HG03159 (cell line): ENCODE results near the gene TXNRD2.

Experiments used
- ATAC-seq: cut with Tn5 transposase; IDR thresholded peaks from one replicate; pipeline ENCODE4 v1.9.1; 2021; ENCODE audit warnings: mild to moderate bottlenecking, moderate library complexity; ENCODE audit not compliant: unreplicated experiment

TXNRD2 gene

DNA sequence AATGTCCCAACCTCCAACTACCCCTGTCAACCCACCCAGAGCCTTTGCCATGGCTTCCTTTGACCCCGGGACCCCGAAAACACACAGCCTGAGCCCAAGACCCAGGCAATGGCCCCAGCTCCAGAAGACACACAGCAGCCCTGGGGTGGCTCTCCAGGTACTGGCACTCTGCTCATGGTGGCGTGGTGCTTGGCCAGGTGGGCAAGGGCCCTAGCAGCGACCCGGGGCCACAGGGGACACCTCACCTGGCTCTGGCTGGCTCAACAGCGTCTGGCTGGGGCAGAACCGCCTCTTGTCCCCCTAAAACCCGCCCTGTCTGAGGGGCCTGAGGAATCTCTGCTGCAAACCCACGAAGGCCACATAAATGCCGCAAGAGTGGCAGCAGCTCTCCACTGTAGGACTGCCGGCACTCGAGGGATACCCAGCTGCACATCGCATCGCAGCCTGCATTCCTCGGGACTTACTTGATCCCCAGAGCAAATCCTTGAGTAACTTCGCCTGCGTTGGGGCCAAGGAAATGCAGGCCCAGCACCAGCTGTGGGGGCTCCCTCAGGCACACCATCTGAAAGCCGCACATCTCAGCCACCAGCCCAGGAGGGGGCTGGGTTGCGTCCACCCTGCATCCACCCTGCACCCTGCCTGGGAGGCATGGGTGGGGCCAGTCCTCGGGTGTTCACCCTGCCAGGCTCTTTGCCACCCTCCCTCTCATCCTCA, 63.8 kb downstream of the TXNRD2 start:
- ATAC-seq: no peak

DNA sequence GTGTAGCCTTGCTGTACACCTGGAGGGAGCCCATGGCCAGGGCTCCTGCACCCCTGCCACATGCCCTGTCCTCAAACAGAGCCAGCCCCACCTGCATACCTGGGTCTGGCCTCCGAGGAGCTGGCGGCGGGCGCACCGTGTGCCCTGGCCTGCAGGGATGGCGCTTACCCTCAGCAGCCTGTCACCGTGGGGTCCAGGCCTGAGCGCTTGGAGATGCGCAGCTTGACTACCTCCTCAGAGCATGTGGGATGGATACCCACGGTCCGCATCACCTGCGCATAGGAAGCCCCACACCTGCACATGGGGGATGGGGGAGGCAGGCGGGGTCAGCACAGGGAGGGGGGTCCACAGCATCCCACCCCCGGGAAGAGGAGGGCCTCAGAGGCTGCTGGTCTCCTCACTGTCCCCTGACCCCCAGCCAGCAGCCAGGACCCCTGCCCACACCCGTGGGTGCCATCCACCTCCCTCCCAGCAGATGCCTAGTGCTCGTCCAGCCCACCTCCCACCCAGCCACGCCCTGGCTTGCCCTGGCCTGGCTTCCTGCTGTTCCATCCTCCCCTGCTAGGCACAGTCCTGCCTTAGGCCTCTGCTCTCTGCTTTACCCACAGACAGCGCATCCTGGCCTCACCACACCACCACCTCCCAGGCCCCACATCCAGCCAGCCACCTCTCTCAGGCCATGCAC, 64.5 kb downstream of the TXNRD2 start:
- ATAC-seq: no peak

DNA sequence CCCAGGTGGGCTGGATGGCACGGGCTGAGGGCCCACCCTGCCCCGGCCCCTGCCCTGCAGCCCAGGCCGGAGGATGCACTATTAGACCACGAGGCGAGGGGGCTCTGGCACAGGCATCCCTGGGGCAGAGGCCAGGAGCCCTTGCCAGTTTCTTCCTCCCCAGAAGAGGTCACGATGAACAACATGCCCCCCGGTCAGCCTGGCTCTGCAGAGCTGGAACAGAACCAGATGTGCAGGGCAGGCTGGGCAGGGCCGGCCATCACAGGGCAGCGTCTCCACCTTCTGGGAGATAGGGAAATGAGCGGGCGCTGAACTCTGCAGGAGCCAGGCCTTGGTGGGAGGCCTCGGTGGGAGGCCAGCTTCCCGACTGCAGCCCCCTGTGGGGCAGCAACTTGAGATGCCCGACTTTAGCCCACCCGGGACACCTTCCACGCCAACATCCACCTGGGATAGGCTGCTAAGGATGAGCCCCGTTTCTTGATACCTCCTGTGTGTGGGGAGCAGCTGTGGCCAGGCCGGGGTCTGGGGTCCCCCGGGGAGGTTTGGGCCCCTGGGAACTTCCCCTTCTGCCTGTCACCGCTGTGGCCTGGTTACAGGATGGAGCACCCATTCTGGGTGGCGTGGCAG, 65.2 kb downstream of the TXNRD2 start:
- no peak for ATAC-seq

DNA sequence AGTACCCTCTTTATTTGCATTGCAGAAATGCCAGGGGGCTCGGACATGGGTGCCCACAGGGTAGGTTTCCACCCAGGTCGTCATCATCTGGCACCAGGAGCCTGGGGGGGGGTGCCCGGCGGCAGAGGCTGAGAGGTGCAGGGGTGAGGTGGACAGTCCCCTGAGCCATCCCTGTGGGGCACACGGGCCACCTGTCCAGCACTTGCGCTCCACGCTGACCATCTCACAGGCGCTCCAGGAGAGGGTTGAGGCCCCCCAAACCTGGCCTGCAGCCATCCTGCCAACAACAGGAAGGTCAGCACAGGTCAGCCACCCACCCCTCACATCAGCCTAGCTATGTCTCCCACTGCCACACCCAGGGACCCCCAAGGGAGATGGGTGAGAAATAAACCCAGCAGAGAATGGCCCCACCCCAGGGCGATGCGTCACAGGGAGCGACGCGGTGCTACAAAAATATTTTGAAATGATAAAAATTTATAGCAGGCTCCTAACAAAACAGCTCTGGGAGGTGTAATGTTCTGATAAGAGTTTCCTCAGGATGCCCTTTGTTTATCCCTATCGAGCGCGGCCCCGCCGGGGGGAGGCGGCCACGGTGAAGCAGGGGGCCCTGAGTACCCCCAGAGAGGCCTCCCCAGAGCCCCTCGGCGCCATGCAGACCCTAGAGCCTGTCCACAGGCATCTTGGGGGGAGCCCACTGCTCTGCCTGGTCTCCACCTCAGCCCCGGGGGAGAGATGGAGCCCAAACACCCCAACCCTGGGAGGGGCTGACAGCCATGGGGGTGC, 65.9 kb downstream of the TXNRD2 start:
- ATAC-seq: no peak

DNA sequence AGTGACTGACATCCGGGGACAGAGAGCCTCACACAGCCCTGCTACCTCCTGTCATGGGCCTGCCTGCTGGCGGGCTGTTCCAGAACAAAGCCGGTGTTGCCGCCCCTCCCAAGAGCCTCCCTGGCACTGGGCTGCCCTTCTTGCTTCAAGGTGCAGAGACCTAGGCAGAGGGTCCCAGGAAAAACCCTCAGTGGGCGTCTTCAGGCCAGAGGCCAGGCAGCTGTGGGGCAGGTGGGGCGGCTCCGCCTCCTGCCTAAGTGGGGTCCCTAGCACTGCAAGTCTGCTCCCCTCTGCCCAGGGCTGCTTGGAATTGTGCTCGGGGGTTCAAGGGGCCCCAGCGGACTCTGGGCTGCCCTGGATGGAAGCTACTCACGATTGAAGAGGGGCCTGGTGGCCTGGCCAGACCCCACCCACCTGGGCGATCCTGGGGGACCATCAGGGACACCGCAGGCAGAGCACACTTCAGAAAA, 66.5 kb downstream of the TXNRD2 start:
- ATAC-seq: no peak

DNA sequence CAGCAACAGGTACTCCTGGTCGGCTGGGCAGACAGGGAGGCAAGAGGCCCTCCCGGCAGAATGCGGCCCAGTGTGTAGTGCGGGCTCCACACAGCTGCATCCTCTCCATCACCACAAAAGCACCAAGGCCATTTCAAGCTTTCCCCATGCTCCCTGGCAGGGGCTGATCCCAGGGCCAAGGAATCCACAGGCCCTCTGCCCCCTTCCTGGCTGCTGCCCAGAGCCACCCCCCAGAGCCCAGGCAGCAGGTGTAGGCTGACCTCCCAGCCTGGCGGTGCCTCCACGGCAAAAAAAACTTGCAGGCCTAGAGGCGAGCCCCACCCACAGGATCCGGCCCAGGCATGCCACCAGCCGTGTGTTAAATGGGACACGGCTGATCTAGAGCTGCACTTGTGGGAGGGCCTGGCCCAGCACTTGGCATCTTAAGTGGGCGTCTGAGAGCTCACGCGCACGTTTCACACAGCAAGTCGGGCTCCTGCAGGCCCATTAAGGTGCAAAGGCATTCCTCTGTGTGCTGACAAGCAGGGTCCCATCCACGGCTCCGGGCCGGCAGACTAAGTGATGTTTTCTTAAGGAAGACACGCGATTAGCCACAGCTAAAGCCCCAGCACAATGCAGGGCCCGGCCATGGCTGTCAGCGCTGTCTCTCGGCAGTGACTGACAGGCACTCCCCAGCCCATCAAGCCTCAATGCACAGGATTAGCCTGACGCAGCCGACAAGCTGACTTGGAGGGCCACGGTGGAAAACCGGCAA, 67.1 kb downstream of the TXNRD2 start:
- no peak for ATAC-seq

DNA sequence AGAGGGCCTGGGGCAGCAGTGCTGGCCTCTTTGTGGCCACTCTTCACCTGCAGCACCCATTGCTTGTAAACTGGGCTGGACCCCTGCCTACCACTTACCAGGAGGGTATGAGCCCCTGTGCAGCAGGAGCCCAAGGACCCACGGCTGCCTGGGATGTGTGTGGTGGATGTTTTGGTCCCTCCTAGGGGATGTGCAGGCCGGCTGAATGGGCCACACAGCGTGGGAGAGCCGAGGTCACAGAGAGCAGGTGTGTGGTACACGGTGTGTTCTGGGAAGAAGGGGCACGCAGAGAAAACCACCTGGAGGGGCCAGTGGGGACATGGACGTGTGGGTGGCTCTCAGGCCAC, 67.7 kb downstream of the TXNRD2 start:
- ATAC-seq: no peak

DNA sequence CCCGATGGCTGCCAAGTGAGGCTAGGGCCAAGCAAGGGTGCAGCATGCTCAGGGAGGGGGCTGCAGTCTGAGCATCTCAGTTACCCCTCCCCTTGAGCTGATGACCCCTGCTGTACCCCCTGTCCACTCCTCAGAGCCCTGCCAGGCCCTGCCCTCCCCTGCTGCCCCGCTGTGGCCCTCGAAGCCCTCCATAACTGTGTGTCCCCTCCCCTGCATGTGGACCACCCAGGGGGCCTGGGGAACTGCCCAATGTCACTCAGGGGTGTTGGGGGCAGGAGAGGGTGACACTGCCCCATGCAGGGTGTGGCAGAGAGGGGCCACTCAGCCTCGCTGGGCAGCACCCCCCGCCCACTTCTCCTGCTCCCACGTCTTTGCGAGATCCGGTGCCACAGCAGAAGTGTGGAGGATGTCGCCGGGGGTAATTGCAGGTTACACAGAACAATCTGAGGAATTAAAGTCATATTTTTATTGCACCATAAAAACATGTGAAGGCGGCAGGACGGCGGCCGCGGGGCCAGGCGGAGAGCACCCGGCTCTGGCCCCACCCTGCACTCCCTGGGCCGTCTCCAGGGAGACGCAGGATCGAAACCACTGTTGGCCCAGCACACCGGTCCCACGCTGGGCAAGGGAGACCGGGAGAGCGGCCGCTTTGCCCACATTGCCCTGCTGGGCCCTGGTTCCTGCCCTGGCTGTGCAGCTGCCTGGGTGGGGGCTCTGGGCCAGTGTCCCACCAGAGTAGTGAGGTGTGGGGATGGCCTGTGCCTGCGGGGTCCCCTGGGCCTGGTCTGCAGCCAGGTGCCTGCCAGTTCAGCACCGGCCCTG, 68.3 kb downstream of the TXNRD2 start:
- ATAC-seq: no peak

DNA sequence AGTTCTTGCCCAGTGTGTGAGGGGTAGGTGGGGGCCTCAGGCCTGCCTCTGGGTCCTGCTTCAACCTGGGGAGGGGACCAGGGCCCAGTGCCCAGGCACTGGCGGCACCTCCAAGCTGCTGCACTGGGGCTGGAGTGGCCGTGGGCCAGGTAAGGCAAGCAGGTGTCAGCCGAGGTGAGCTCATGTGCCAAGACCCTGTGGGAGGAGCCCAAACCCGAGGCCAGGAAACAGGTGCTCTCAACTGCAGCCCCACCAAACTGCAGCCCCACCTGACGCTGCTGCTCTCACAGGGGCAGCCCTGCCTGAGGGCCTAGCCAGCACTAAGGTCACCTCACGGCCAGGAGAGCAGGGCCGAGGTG, 68.9 kb downstream of the TXNRD2 start:
- ATAC-seq: no peak

DNA sequence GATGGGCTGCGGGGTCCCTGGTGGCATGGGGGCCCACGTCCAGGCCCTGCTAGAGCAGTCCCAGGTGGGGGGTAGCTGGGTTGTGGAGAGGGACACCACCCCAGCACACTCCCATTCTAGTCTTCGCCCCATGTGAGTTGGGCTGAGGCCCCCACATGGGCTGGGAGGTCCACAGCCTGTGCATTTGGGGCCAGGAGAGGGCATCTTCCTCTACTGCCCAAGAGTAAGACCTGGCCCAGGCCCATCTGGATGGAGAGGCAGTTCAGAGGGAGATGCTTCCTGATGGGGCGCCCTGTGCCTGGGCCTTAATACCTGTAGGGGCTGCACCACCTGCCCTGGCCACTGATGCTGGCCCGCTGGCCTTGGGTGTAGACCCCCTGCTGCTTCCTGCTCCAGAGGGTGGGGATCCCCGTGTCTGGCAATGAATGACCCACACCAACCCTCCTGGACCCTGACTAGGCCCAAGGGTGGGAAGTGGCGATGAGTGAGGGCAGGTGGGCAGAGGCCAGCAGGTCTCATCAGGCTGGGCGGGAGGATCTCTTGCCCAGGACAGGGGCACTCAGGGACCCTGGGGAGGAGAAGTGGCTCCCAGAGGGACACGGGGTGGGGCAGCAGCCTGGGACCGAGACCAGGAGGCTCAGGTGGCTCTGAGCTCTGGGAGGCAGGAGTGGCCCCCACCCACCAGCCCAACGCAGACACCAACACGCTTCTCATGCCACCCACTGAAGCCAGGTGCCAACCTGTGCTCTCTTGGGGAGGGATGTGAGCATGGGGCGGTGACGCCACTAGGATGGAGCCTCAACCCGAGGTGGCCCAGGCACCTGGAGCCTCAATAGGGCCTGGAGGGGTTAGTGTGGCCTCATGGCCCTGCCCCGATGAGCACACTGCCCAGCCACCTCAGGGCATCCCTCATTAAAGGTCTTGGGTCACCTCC, 69.5 kb downstream of the TXNRD2 start:
- no peak for ATAC-seq

DNA sequence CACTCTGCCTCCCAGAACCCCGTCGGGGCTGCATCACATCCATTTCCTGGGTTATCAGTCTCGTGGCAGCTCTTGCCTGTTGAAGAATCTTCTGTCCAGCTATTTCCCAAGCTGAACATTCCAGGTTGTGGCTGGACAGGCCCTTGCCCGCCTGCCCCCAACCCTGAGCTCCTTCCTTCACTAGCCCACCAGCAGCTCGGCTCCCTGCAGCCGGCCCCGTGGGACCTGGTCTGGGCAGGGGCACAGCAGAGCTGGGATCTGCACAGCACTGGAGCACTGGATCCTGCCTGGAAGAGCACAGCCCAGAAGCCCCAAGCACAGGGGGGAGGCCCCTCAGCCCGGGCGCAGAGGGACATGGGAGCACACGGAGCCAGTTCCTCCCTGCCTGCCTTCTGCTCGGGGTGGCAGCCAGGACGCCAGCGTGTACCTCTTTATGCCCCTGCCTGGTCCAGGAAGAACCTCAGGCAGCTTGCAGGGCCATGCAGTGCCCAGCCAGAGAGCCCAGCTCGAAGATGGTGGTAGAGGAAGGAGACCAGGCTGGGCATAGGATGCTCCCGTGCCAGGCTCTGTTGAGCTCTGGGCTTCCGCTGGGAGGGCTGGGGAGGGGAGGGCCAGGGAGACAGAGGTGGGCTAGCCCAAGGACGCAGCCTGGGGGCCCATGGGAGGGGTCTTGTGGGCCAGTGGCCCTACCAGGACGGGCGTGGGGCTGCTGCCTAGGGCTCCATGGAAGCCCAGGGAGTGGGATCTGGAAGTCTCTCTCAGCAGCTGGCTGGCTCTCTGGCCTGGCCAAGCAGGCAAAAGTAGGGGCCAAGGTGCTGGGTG, 70.4 kb downstream of the TXNRD2 start:
- no peak for ATAC-seq

DNA sequence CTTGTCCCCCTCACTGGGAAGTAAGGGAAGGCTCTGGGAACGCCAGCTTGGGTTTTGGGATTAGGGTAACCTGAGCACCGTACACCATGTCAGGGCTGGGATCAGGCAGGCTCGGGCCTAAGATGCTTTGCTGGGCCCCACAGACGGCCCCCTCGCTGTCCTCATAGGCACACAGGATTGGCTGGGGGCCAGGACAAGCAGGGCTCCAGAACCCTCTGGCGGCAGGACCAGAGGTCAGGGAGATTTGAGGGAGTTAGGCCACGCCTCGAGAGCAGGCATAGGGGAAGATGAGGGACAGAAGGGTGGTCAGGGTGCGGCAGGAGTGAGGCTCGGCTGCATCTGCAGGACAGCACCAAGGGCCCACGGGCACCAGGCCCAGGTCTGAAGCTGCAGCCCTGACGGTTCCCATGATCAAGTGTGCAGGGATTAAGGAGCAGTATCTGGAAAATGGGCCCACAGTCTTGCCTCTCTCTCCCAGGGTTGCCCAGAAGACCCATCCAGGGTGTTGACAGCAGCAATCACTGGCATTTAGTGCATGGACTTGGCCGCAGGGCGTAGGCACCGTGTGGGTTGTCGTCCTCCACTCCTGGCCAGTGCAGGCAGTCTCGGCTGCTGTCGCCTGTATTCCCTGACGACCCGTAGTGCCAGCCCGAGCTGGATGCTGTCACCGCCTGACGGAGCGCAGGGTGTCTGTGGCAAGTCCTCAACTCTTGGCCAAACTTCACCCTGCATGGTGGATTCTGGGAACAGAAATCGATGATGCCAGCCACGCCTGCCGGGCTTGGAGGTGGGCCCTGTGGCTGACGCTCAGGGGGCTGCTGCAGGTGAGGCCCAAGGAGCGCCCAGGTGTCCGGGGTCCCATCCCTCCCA, 71.2 kb downstream of the TXNRD2 start:
- ATAC-seq: no peak

DNA sequence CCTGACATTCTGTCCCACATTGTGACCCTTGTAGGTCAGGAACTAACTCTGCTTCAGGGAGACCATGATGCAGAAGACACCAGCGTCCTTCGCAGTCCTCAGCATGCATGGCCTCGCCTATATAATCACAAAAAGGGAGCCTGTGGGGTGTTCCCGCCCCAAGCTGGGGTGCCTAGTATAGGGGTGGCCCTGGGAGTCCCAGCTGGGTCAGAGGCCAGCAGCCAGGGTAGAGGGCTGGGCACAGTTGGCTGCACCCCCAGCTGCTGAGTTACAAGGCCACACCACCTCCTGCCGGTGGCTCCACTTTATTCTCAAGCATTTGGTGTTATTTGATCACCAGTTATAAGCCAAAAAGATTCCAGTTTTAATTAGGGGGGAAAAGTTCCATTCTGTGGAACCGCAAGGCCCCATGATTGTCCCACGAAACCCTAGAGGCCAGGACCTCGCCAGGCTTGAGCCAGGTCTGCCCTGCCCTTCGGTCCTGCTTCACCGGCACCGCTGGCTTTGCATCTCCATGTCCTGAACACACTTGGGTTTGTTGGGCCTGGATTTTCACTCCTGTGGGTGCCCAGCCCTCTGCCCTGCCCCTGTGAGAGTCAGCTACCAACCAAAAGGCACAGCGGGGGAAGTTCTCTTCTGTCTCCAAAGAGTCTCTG, 72.0 kb downstream of the TXNRD2 start:
- ATAC-seq: no peak

DNA sequence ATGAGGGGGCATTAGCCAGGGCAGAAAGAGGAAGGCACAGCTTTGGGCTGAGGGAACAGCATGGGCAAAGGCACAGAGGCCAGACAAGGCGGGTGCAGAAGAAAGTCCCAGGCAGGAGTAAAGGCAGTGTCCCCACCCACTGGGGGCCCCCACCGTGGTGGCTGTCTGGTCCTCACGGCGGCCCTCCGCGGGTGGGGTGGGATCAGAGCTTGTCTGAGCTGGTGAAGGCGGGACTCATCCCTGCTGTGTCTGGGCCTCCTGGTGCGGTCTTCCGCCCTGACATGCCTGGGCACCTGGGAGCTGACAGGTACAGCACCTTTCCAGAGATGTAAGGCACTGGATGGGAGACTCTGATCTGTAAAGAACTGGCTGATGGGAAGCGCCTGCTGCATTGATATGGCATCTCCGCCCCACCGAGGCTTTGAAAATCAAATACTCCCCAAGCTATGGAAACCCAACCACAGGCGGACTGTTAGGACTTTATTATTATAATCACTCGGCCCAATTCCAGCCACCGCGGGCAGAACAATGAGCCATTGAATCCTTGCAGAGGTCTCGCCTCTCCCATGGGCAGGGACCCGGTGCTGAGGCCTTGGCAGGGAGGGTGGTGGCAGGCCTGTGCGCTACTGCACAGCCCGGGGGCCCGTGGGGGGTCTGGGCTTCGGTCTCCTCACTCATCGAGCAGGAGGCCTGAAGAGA, 72.7 kb downstream of the TXNRD2 start:
- ATAC-seq: no peak

DNA sequence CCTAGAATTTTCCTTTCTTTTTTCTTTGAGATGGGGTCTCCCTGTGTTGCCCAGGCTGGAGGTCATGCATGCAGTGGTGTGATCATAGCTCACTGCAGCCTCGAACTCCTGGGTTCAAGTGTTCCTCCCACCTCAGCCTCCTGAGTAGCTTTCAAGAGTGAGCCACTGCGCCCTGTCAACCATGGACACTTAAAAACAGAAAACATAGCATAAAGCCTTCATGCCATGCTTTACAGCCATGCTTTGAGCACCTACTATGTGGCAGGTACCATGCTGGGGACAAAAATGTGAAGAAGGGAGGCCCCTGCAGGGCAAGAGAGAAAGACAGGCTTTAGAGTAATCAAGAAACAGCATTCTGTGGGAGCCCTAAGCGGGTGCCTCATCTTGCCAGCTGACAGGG, 73.3 kb downstream of the TXNRD2 start:
- ATAC-seq: no peak

DNA sequence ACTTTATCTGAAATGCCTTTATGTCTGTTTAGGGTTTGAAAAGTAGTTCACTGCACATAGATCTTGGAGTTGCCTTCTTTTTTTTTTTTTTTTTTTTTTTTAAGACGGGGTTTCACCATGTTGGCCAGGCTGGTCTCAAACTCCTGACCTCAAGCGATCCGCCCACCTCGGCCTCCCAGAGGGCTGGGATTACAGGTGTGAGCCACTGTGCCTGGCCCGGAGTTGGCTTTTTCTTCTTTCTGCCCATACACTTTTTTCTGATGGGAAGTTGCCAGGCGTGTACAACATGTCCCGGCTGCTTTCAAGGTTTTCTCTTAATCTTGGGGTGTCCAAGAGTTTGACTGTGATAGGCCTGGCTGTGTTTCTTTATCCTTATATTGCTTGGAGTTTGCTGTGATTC, 74.0 kb downstream of the TXNRD2 start:
- ATAC-seq: no peak
